ENCODE measurements around the gene CTDP1.

Gene CTDP1

DNA sequence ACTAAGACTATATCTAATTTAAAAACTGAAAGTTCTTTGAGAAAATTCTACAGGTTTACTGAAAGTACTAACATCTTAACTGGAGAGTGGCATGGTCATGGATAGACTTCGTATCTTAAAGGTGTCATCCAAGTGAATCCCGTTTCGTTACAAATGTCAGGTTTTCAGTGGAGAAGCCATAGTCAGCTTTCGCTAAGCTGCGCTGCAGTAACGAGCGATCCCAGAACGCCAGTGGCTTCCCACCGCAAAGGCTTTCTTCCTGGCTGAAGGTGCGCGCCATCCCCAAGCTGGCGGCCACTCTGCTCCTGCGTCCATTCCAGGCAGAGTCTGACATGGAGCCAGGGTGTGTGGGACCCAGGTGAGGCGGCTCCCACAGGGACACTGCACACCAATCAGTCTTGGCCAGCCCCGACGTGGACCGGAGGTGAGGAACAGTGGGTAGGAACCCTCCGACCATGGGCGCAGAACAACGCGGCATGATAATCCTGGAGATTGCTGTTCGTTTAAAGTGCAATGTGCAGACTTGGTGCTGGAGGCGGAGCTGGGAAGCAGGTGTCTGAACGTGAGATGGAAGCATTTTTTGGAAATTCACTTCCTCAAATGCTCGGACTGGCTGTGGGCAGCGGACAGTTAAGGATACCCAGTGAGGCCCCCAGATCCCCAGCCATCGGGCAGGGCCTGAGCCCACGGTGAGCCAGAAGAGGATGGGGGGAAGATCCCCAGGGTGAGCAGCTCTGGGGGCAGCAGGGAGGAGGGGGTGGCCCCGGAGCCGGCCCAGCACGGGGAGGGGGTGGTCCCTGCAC, 90.3 kb downstream of the CTDP1 start:
- DNase-seq, result no peak

DNA sequence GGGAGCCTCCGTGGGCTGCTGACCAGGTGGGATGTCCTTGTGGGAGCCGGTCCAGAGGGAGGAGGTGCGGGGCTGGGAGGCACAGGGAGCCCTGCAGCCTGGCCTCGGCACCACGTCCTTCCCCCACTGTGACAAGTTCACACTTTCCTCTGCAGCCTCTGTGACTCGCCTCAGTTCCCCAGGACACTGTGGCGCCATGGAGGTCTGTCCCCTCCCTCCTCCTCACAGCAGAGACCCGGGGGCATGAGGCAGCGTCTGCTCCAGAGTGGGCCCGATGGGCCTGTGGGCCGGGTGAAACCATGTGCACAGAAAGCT, 90.9 kb downstream of the CTDP1 start:
- no peak for DNase-seq

DNA sequence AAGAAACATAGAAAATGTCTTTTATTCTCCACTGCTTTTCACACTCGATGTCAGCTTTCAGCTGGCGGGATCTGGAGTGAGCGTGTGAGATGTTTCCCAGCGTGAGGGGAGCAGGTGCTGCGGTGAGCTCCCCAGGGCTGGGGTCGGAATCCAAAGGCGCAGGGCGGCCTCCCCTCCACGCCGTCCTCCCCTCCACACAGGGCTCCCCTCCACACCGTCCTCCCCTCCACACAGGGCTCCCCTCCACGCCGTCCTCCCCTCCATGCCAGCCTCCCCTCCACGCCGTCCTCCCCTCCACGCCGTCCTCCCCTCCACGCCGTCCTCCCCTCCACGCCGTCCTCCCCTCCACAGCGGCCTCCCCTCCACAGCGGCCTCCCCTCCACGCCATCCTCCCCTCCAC, 91.2 kb downstream of the CTDP1 start:
- DNase-seq, result no peak

DNA sequence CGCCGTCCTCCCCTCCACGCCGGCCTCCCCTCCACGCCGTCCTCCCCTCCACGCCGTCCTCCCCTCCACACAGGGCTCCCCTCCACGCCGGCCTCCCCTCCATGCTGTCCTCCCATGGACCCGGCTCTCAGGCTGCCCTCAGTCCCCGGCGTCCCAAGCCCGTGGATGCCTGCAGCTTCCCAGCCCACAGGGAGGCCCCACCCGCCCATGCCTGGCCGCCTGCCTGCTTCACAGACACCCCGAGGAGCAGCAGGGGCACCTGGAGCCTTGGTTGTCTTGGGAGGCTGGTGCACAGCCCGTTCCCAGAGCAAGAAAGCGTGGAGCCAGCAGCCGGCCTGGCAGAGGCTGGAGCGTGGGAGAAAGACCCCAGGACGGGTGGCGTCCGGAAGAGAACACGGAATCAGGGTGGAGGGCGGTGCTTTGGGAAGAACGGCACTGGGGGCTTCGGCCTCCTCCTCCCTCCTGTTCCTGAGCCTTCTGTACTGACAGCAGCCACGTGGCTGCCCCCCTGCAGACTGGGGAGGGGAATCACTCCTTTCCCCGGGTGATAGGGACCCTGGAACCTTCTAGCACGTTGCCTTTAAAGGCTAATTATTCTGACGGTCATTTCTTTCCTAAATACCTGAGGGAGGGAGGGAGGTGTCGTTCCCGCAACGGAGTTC, 92.0 kb downstream of the CTDP1 start:
- DNase-seq, result no peak

DNA sequence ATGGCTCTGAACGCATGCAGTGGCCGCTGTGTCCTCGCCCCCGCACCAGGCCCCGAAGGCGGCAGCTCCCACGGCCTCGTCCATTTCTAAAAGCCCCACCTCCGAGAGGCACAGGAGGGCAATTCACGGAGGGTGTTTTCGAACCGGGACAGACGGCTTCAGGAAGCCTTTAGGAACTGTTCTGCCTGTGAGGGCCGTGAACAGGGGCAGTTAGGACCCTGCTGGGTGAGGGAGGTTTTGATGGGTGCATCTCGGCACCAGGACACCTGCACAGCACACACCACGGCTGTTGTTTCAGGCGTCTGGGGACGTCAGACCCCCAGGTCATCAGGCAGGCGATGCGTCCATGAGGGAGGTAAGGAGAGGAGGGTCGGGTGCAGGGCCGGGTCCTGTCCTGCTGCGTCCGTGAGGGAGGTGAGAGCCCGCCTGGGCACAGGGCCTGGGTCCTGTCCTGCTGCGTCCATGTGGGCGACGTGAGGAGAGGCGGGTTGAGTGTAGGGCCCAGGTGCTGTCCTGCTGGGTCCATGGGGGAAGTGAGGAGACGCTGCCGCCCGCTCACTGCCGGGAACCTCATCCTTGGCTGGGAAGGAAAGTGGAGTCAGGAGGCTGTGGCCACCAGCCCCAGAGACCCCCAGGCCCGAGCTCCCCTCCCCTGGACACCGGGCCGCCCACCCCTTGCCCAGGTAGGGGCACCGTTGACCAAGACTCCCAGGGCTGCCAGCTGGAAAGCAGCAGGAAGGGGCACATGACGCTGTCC, 92.7 kb downstream of the CTDP1 start:
- no peak for DNase-seq

DNA sequence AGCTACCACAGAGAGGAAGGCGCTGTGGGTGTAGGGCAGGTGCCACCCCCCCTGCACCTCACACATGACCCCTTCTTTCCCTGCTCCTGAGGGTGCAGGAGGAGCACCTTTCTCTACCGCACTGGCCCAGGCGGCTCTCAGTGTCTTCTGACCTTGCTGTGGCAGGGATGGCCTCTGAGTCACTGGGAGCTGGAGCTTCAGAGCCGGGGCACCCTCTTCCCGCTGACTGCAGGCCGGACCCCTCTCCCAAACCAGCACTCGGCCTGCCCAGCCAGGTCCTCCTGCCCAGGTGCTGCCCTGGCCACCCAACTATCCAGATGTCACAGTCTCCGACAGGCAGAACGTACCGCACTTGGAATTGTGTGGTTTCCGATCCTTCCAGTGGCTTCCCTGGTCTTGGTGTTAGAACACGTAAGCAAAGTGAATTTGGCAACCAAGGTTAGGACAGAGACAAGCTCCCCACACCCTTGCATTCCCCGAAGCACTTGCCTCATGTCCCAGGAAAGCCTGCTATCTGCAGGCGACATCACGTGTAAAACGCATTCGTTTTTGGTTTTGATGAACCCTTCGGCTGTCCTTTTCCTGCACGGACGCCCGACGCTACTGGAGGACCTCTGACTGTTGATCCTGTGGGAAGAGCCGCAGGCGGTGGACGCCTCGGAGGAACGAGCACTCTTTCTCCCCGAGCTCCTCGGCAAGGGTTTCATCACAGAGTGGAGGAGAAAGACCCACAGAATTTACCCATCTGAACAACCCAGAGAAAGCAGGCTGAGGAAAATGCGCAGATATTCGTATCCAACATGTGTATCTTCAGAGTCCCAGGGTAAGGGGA, 93.5 kb downstream of the CTDP1 start:
- DNase-seq, result no peak

DNA sequence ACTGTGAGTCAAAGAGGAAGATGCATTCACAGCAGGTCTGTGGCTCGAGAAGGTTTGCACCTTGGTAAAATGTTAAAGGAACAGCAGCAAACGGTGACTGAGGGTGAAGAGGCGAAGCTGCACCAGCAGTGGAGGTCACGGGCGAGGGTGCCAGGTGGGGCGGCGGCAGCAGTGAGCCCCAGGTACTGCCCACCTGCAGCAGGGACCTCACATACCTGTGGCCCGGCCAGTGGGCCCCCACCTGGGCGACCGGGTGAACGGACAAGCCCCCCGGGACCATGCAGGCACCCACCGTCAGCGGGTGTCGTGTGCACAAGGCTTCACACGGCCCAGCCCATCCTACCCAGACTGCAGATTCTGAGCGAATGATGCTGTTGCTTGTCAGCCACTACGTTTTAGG, 94.5 kb downstream of the CTDP1 start:
- DNase-seq, result no peak

DNA sequence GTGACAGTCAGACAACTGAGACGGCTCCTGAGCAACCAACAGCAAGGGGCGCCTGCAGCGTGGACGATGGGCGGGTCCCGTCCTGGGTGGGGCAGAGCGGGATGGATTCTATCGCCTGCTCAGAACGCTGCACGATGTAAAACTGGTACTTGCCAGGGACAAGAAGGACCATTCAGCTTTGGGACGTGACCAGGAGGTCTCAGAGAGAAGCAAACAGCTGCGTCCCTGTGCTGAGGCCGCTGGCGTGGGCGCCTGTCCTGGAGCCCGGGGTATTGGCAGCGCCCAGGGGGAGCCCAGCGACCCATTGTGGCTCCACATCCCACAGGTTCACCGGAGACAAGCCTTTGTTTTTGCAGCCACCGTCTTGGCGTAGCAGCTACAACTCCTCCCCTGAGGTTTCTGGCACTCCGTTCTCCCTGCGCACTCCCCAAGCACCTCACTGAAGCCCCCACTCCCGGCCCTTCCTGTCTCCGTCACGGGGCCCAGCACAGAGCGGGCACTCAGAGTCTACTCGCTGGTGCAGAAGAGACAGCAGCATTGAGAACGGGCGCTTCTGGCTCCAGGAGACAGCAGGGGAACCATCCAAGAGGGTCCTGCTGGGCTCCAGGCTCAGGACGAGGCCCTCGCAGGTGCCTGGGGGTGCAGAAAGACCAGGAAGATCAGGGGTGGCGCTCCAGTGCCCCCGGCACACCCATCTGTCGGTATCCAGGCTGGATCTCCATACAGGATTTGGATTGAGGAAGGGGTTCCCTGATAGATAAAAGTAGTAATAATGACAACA, 96.0 kb downstream of the CTDP1 start:
- no peak for DNase-seq

DNA sequence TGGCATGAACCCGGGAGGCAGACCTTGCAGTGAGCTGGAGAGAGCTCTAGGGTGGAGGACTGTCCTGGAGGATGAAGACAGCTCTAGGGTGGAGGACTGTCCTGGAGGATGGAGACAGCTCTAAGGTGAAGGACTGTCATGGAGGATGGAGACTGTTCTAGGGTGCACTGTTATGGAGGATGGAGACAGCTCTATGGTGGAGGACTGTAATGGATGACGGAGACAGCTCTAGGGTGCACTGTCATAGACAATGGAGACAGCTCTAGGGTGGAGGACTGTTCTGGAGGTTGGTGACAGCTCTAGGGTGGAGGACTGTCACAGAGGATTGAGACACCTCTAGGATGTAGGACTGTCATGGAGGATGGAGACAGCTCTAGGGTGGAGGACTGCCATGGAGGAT, 97.1 kb downstream of the CTDP1 start:
- no peak for DNase-seq

DNA sequence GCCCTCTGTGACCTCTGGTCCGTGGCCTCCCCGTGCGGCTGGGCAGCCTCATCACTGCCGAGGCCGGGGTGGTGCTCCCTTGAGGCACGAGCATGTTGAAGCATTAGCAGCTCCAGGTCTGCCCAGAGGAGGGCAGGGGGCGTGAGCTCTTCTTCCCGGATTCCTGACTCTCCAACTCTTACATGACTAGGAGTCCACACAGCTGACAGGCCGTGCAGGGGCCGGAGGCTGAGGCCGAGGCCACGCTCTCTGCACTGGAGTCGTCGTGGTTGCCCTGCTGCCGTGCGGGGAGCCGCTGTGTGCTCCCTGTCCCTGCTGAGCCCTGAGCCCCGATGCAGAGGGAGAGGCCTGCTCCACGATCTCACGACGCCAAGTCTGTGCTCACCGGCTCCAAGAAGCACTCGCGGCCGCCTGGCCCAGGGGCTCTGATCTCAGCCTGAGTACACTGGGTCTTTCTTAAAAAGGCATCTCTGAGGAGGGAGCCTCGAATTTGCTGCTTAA, 98.7 kb downstream of the CTDP1 start:
- no peak for DNase-seq

DNA sequence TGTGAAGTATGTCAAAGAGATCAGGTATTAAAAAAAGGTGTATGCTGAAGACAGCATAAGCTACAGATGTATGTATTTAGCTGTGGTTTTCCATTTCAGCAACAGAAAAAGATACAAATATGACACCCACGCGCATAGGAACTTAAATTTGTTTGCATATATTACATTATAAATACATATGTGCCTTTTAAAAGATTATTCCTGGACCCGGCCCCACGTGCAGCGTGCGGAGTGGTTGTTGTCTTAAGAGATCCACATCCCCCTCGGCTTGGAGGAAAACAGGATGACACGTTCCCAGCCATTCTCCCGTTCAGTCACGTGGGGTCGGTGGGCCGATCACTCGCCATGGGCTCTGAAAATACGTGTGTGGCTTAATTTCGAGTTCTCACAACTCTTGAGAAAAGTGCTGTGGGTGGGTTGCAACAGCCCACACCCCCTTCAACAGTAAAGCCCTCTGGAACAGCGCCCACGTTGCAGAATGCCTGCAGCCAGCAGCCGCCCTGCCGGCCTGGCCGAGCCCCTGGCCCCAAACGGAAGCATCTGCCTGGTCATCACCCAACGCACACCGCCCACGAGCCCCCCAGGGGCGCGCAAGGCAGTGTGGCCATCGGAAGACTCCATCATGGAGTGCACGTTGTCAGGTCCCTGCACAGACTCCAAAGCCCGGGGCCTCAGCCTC, 99.6 kb downstream of the CTDP1 start:
- DNase-seq, result no peak

DNA sequence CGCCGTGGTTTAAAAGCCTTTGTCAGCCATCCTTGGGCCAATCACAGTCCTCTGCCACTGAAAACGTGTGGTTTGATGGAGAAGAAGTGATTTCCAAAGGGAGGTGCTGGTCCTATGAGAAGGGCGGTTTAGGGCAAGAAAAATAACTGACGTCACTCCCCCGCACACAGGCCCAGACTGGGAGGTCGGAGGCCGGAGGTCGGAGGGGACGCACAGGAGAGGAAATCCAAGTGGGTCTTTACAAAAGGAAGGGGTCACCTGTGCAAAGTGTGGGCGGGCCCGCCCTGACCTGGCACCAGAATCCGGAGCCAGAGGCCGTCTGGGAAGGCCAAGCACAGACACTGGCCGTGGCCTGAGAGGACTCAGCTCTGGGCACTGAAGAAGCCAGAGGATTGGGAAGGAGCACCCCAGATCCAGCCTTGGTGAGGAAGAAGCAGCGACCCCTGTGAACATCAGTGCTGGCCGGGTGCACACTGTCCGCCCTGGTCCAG, 100.1 kb downstream of the CTDP1 start:
- no peak for DNase-seq

DNA sequence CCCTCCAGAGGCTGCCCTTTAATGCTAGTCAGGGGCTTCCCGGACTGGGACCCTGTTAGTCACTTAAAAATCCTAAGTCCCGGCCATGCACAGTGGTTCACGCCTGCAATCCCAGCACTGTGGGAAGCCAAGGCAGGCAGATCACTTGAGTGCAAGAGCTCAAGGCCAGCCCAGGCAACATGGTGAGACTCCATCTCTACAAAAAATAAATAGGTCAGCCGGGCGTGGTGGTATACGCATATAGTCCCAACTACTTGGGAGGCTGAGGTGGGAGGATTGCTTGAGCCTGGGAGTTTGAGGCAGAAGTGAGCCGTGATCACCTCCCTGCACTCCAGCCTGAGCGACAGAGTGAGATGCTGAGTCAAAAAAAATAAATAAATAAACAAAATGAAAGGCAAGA, 100.9 kb downstream of the CTDP1 start:
- no peak for DNase-seq

DNA sequence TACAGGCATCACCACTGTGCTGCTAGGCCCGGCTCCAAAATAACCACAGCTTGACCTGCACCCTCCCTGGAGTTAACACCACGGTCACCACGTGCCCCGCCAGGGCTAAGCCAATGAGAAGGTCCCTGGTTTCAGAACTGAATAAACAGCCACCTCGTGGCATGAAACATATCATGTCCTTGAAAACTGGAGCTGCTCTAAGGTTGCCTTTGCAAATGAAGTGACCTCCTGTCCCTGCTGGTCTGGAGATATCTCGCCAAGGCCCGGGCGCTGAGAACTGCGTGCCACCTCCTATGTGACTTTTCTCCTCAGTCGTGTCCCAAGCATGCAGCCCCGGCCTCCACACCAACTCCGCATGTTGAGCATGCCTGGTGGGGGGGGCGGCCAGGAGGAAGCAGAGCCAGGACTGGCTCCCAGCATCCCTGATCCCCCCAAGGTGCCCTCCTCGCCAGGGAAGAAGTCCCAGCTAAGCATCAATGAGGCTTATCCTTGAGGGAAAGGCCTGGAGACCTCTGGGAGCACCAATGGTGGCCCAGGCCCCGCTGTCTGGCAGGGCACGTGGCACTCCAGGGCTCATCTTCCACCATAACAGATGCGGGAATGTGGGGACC, 101.8 kb downstream of the CTDP1 start:
- no peak for DNase-seq

DNA sequence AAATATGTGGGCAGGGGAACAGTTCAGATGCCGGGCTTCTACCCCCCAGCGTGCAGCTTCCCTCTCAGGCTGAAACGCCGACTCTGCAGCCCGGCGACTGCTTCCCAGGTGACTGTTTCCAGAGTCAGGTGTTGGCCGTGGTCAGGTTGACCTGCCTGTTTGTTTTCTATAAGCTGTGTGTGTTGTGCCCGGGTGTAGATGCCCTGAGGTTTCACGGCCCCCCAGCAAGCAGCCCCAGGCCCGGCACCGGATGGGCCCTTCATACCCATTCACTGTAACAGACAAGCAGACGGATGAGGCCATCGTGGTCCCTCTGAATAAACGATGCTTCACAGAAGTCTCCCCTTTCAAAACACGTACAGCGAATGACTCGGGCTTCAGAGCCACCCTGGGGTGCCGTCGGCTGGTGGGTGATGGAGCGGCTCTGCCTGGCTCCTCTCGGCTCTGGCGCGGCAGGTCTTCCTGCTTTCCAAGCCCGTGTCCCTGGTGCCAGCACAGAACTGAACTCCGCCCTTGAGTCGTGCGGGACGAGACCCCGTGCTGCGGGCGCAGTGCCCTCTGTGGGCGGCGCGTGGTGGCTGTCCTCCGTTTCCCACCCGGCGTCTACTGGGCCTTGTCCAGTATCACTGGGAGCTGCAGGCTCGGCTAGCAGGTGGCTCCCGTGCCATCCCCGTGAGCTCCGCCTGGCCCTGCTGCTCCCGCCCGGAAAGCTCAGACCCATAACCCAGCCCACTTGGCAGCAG, 103.1 kb downstream of the CTDP1 start:
- DNase-seq, result no peak

DNA sequence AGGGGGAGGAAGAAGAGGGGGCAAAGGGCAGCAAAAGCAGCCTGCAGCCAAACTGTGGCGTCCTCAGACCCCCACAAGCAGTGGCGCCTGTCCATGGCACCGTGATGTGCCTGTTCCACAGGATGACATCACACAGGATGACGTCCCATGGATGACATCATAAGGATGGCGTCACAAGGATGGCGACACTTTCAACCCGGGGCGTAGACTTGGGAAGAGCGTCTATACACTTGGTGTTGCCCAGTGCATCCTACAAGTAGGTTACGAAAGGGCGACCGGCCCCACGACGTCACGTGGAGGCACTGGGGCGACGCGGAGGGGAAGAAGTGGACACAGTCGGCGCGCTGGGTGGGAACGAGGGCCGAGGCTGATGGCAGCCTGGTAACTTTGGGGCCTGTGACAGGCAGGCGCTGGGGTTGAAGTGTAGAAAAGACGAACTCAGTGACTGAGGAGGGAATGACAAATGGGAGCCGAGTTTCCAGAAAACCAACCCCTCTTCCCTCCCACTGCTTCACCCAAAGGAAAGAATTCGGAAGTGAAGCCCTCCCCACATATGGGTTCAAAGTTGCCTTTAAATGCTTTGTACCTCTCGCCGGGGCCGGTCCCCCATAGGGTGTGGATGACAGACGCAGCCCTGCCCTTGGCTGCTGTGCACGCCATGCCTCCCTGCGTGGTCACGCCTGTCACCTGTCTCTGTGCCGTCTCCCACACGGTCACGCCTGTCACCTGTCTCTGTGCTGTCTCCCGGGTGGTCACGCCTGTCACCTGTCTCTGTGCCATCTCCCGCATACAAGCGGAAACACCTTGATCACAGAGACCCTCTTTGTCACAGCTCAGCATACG, 104.7 kb downstream of the CTDP1 start:
- no peak for DNase-seq

DNA sequence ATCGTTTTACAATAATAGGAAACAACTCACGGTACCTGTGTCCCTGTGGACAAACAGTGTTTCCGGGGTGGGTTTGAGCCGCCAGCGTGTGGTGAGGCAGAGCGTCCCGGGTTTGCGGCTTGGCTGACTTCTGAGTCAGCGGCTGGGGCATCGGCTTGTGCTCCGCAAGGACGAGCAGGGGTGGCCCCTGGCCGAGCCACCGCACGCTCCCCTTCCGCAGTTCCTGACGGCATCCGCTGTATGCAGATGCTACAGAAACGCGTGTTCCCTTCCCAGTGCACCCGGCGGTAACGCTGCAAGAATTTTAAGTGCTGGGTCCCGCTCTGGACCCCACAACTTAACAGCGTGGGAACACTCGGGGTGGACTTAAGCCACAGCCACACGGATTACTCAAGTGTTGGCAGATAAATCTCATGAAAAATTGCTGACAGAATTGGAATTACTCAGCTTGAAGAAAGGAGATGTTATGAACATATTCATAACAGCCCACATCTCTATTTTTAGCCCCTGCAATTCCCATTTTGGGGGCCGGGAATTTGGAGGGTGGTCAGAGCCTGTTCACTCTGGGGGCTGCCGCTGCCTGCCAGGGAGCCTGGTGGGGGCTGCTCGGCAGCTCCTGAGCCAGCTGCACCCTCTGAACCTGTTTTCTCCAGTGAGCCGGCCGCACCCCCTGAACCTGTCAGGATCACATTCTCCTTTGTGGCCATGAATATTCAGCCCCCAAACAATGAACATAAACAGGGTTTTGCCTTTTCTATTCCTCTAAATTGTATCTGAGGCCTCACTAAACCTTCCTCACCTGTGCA, 105.6 kb downstream of the CTDP1 start:
- DNase-seq, result no peak

DNA sequence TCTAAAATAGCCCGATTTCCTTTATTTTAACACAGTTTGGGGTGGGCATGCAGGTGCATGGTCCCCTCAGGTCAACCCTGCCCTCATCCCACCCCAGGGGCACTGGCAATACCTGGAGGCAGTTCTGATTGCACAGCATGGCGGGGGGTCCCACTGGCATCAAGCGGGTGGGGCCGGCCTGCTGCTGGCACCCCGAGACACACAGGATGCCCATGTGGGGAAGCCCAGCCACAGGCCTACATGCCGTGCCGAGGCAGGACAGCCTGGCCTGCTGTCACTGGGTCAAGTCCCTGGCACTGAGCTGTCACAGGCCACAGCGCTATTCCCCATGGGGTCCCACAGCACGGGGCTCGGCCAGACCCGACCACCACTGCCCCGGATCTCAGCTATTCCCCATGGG, 106.2 kb downstream of the CTDP1 start:
- DNase-seq, result no peak
